ENCODE results near the gene ADAMTS14.

ADAMTS14 gene

DNA sequence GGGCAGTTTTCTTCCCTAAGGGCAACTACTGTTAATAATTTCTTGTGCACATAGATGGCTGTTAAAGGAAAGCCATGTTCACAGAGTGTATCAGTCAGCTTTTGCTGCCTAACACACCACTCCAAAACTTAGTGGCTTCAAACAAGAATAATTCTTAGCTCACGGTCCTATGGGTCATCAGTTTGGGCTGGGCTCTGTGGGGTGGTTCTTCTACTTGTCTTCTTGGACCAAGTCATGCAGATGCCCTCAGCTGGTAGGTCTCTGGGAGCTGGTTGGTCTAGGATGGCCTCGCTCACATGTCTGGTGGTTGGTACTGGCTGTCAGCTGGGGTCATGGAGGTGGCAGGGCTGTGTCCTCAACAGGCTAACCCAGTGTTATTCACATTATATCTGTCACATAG is 73.2 kb downstream of the ADAMTS14 start:
- no peak overlapping the region for H3K4me3 ChIP-seq (ENCODE audit: low read depth, low read length)
- no peaks in the 10 kb centered on the region for H3K27me3 ChIP-seq (ENCODE audit: insufficient read depth, low read length)
- H3K4me1 ChIP-seq (ENCODE audit: control insufficient read depth, insufficient read depth, low read length, unreplicated experiment): no peaks in the 10 kb centered on the region
- no peaks in the 10 kb centered on the region for H3K79me2 ChIP-seq (ENCODE audit: control insufficient read depth, insufficient read depth, low read length, unreplicated experiment)
- H3K27ac ChIP-seq (ENCODE audit: low read depth, low read length): no peak overlapping the region
- H3K36me3 ChIP-seq (ENCODE audit: insufficient read depth, low read length): no peaks in the 10 kb centered on the region
- no peak overlapping the region for H2AFZ ChIP-seq (ENCODE audit: low read length, unreplicated experiment)

DNA sequence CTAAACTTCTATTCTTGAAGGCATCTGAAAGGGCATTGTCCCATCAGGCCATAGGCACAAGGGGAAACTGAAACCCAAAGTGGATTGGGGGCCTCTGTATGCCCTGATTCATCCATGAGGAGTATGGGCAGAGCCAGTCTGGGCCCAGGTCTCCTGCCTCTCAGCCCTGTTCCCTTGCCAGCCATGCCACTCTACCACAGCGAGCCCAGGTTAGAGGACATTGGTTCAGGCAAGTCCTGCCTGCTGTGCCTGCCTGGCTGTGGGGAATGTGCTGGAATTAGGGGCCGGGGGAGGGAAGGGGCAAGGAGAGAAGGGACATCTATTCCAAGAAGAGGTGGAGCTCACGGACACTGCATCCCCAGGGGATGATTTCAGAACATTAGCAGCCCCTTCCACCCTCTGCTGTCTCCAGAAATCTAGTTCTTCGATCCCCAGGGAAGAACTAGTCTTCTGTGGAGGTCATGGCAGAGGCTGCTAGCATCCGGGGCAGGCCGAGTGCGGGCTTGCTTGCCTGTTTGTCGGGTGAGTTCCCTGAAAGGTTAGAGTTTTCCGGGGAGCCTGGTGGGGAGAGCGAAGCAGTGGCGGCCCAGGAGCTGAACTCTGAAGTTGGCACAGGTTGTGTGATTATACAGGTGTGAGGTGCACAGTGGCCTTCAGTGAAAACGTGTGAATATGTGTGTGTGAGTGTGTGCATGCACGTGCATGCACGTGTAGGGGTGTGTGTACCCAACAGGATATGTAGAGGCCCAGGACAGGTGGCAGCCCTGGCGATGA is 75.1 kb downstream of the ADAMTS14 start:
- Histone ChIP-seq H3K27me3 (ENCODE audit: insufficient read depth, low read length) (no peaks in the 10 kb centered on the region), H3K27ac (ENCODE audit: low read depth, low read length) (no peak overlapping the region), H3K4me3 (ENCODE audit: low read depth, low read length) (no peak overlapping the region), H2AFZ (ENCODE audit: low read length, unreplicated experiment) (no peak overlapping the region), H3K4me1 (ENCODE audit: control insufficient read depth, insufficient read depth, low read length, unreplicated experiment) (no peaks in the 10 kb centered on the region), H3K79me2 (ENCODE audit: control insufficient read depth, insufficient read depth, low read length, unreplicated experiment) (no peaks in the 10 kb centered on the region), H3K36me3 (ENCODE audit: insufficient read depth, low read length) (no peaks in the 10 kb centered on the region)

- no peaks in the 10 kb centered on the region for H3K79me2 ChIP-seq (ENCODE audit: control insufficient read depth, insufficient read depth, low read length, unreplicated experiment)
- no peaks in the 10 kb centered on the region for H3K36me3 ChIP-seq (ENCODE audit: insufficient read depth, low read length)
- H3K27ac ChIP-seq (ENCODE audit: low read depth, low read length): no peak overlapping the region
- H3K27me3 ChIP-seq (ENCODE audit: insufficient read depth, low read length): no peaks in the 10 kb centered on the region
- H3K4me3 ChIP-seq (ENCODE audit: low read depth, low read length): no peak overlapping the region
- no peak overlapping the region for H2AFZ ChIP-seq (ENCODE audit: low read length, unreplicated experiment)
- no peaks in the 10 kb centered on the region for H3K4me1 ChIP-seq (ENCODE audit: control insufficient read depth, insufficient read depth, low read length, unreplicated experiment)
These were observed 76.0 kb downstream of the ADAMTS14 start for GRCh38 chr10:70748305-70748704.

DNA sequence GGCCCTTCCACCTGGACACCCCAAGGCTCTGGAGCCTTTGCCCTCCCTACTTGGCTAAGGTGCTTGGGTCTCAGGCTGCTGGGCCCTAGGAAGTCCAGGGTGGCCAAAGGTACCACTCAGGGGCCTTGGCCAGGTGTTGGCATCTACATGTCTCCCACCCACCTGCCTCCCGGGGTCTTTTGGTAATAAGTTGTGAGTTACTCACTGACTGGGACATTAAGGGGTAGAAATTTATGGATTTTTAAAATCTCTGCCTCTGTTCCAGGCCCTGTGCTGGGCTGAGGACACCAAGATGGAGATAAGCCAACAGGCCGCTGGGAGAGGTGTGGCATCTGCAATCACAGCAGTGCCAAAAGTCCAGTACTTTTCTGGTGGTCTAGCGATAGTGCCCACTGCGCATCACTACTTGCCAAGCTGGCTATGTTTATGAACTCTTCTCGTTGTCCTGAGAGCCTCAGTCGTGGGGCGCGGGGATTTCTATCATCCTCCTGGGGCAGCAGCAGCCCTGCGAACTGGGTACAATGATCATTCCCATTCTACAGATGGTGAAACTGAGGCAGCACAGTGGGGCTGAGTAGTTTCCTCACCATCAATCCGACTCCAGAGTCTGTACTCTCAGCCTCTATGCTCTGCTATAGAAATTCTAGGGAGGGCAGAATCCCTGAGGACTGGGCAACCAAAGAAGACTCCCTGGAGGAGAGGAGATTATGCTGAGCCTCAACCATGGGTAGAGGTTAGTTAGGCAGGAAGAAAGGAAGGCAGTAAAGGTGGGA is 76.7 kb downstream of the ADAMTS14 start:
- H3K36me3 ChIP-seq (ENCODE audit: insufficient read depth, low read length): no peaks in the 10 kb centered on the region
- H3K27ac ChIP-seq (ENCODE audit: low read depth, low read length): no peak overlapping the region
- H2AFZ ChIP-seq (ENCODE audit: low read length, unreplicated experiment): no peak overlapping the region
- no peaks in the 10 kb centered on the region for H3K27me3 ChIP-seq (ENCODE audit: insufficient read depth, low read length)
- H3K79me2 ChIP-seq (ENCODE audit: control insufficient read depth, insufficient read depth, low read length, unreplicated experiment): no peaks in the 10 kb centered on the region
- no peaks in the 10 kb centered on the region for H3K4me1 ChIP-seq (ENCODE audit: control insufficient read depth, insufficient read depth, low read length, unreplicated experiment)
- no peak overlapping the region for H3K4me3 ChIP-seq (ENCODE audit: low read depth, low read length)

GRCh38 chr10:70749756-70750155 is 77.5 kb downstream of the ADAMTS14 start:
- H3K27ac ChIP-seq (ENCODE audit: low read depth, low read length): no peak overlapping the region
- H3K4me1 ChIP-seq (ENCODE audit: control insufficient read depth, insufficient read depth, low read length, unreplicated experiment): no peaks in the 10 kb centered on the region
- H3K4me3 ChIP-seq (ENCODE audit: low read depth, low read length): no peak overlapping the region
- no peak overlapping the region for H2AFZ ChIP-seq (ENCODE audit: low read length, unreplicated experiment)
- H3K79me2 ChIP-seq (ENCODE audit: control insufficient read depth, insufficient read depth, low read length, unreplicated experiment): no peaks in the 10 kb centered on the region
- H3K36me3 ChIP-seq (ENCODE audit: insufficient read depth, low read length): no peaks in the 10 kb centered on the region
- H3K27me3 ChIP-seq (ENCODE audit: insufficient read depth, low read length): no peaks in the 10 kb centered on the region

DNA sequence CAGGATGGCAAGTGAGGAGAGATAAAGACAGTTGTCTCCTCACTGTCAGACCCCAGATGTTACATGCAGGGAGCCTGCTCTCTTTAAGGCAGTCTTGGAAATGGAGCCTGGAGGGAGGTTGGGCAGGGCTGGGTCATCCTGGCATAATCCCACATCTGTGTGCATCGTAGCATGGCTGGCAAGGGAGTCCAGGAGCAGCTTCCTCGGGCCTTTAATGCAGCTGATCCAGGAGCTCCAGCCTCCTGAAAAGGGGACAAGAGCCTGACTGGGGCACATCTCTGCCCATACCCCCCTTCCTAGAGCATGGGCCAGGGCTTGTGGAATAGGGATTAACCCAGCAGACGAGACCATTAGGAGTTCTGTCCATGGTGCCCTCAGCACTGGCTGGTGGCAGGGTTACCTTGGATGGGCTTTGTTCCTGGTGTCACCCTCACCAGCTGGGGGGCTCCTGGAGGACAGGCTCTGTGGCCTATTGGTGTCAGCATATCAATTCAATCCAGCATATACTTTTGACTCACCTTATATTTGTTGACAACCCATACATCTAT is 77.9 kb downstream of the ADAMTS14 start:
- Histone ChIP-seq H2AFZ (ENCODE audit: low read length, unreplicated experiment) (no peak overlapping the region), H3K4me3 (ENCODE audit: low read depth, low read length) (no peak overlapping the region), H3K79me2 (ENCODE audit: control insufficient read depth, insufficient read depth, low read length, unreplicated experiment) (no peaks in the 10 kb centered on the region), H3K4me1 (ENCODE audit: control insufficient read depth, insufficient read depth, low read length, unreplicated experiment) (no peaks in the 10 kb centered on the region), H3K36me3 (ENCODE audit: insufficient read depth, low read length) (no peaks in the 10 kb centered on the region), H3K27ac (ENCODE audit: low read depth, low read length) (no peak overlapping the region), H3K27me3 (ENCODE audit: insufficient read depth, low read length) (no peaks in the 10 kb centered on the region)

DNA sequence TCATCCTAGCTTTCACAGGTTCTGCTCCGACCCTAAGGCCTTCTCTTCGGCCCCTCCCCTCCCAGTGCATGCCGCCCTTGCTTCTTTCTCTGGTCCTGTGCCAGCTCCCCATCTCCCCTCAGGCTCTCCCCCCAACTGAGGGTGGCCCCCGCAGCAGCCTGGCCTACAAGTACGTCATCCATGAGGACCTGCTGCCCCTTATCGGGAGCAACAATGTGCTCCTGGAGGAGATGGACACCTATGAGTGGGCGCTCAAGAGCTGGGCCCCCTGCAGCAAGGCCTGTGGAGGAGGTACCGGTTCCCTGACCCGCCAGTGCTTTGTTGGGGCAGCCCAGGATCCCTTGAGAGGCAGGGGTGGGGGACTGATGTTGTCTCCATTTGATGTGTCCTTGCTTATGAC is 79.0 kb downstream of the ADAMTS14 start:
- Histone ChIP-seq H3K79me2 (ENCODE audit: control insufficient read depth, insufficient read depth, low read length, unreplicated experiment) (no peaks in the 10 kb centered on the region), H3K27me3 (ENCODE audit: insufficient read depth, low read length) (no peaks in the 10 kb centered on the region), H3K36me3 (ENCODE audit: insufficient read depth, low read length) (no peaks in the 10 kb centered on the region), H3K27ac (ENCODE audit: low read depth, low read length) (no peak overlapping the region), H3K4me1 (ENCODE audit: control insufficient read depth, insufficient read depth, low read length, unreplicated experiment) (no peaks in the 10 kb centered on the region), H3K4me3 (ENCODE audit: low read depth, low read length) (no peak overlapping the region), H2AFZ (ENCODE audit: low read length, unreplicated experiment) (no peak overlapping the region)

DNA sequence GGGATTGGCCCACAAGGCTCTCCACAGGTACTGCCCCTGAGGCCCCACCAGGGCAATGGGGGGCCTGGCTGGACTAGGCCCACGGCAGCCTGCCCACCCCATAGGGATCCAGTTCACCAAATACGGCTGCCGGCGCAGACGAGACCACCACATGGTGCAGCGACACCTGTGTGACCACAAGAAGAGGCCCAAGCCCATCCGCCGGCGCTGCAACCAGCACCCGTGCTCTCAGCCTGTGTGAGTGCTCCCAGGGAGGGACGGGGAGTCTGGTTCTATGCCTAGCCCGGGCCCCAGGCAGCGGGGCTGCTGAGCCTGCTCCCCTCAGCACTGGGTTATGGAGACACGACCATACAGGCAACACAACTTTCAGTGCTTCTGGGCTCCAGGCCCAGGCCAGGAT is 79.7 kb downstream of the ADAMTS14 start:
- H3K27me3 ChIP-seq (ENCODE audit: insufficient read depth, low read length): no peaks in the 10 kb centered on the region

DNA sequence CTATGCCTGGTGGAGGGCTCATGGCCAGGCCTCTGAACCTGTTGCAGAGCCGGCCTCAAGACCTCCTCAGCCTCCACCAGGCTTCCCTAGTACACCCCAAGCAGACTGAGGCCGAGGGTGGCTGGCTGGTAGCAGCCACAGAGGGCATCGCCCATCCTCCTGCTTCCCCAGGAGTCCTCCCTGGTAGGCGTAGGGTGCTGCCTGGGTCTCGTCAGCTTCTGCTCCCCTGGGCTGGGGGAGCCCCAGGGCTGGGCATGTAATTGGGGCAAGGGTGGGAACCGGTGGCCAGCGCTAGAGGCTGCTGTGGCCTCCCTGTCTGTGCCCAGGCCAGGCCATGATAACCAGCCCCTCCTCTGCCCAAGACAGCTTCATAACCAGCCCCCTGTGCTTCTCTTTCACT is 80.3 kb downstream of the ADAMTS14 start:
- Histone ChIP-seq H2AFZ (ENCODE audit: low read length, unreplicated experiment) (no peak overlapping the region), H3K4me1 (ENCODE audit: control insufficient read depth, insufficient read depth, low read length, unreplicated experiment) (no peaks in the 10 kb centered on the region), H3K36me3 (ENCODE audit: insufficient read depth, low read length) (no peaks in the 10 kb centered on the region), H3K27ac (ENCODE audit: low read depth, low read length) (no peak overlapping the region), H3K79me2 (ENCODE audit: control insufficient read depth, insufficient read depth, low read length, unreplicated experiment) (no peaks in the 10 kb centered on the region), H3K27me3 (ENCODE audit: insufficient read depth, low read length) (no peaks in the 10 kb centered on the region), H3K4me3 (ENCODE audit: low read depth, low read length) (no peak overlapping the region)

More for the DNA sequence above, 79.7 kb downstream of the ADAMTS14 start:
- no peak overlapping the region for H3K4me3 ChIP-seq (ENCODE audit: low read depth, low read length)
- H3K79me2 ChIP-seq (ENCODE audit: control insufficient read depth, insufficient read depth, low read length, unreplicated experiment): no peaks in the 10 kb centered on the region
- H2AFZ ChIP-seq (ENCODE audit: low read length, unreplicated experiment): no peak overlapping the region
- no peaks in the 10 kb centered on the region for H3K36me3 ChIP-seq (ENCODE audit: insufficient read depth, low read length)
- no peaks in the 10 kb centered on the region for H3K4me1 ChIP-seq (ENCODE audit: control insufficient read depth, insufficient read depth, low read length, unreplicated experiment)
- H3K27ac ChIP-seq (ENCODE audit: low read depth, low read length): no peak overlapping the region

DNA sequence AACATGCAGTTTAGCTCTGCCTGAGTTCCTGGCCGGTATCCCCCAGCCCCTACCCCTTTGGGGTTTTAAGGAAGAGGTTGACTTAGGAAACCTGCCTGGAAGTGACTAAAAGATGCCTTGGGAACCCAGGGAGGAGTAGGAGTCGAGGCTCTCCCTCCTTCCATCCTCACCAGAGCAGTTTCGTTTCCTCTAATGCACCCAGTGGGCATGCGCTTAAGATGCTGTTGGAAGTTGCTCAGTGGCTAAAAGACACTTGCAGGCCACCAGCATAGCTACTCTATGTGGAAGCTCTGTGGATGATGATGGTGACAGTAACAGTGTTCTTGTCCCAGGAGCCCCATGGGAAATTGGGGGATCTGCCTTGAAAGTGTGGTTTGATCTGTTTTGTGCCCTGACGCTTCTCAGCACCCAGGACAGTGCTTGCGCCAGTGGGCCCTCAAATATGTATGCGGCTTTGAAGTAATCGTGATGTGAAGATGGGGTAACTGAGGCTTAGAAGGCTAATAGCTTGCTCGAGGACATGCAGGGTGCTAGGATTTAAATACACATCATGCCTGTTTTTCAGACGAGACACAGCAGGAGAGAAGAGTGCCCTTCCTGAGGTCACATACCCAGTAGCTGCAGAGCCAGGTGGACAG is 80.8 kb downstream of the ADAMTS14 start:
- no peaks in the 10 kb centered on the region for H3K79me2 ChIP-seq (ENCODE audit: control insufficient read depth, insufficient read depth, low read length, unreplicated experiment)
- no peaks in the 10 kb centered on the region for H3K36me3 ChIP-seq (ENCODE audit: insufficient read depth, low read length)
- H3K4me3 ChIP-seq (ENCODE audit: low read depth, low read length): no peak overlapping the region
- H3K27ac ChIP-seq (ENCODE audit: low read depth, low read length): no peak overlapping the region
- no peaks in the 10 kb centered on the region for H3K27me3 ChIP-seq (ENCODE audit: insufficient read depth, low read length)
- no peaks in the 10 kb centered on the region for H3K4me1 ChIP-seq (ENCODE audit: control insufficient read depth, insufficient read depth, low read length, unreplicated experiment)
- no peak overlapping the region for H2AFZ ChIP-seq (ENCODE audit: low read length, unreplicated experiment)

Measured in ACC112 (cell line).